H1 (cell line): ENCODE data around the gene NGEF. TPM values are rescaled to one million over a fixed set of nuclear protein-coding genes. Genes with fewer than 3 reads are reported as not detected.

Source experiments
- CTCF ChIA-PET: fragments of 300-600 bp; sonication (Branson Sonifier 250); formaldehyde crosslinking; loops from one replicate; lab custom pipeline; 2021; ENCODE audit not compliant: partially characterized antibody; lab: Charles Lee
- POLR2A ChIA-PET: fragments of 300-600 bp; sonication (Branson Sonifier 250); formaldehyde crosslinking; loops from one replicate; lab custom pipeline; 2021; ENCODE audit warnings: inconsistent platforms; ENCODE audit not compliant: partially characterized antibody; lab: Charles Lee
- DNase-seq, 2 experiments: peaks; one replicate each; pipeline versions ENCODE4 v3.0.0 to v3.0.0-alpha.2; 2010 to 2022; ENCODE audit warnings: low spot score in 2 of 2, low read depth in 1 of 2, mixed read lengths in 1 of 2
- FAIRE-seq: peaks from 2 replicates; lab custom pipeline; 2011; peaks lifted over from hg19 to GRCh38; lab: Jason Lieb, UNC
- H2AFZ ChIP-seq: 2 replicates; pipeline ENCODE4 v1.8.1; 2012; ENCODE audit warnings: low read length, inconsistent platforms
- H2AK5ac ChIP-seq: 2 replicates; pipeline ENCODE4 v1.6.1; 2013; ENCODE audit warnings: low read depth, low read length
- H2BK120ac ChIP-seq: replicated peaks from 2 replicates; pipeline ENCODE3; 2013; ENCODE audit warnings: low read depth, low read length, inconsistent platforms
- H2BK12ac ChIP-seq: 2 replicates; pipeline ENCODE4 v1.6.1; 2013; ENCODE audit warnings: low read depth, low read length
- H2BK15ac ChIP-seq: 2 replicates; pipeline ENCODE4 v1.6.1; 2013; ENCODE audit warnings: low read length
- H2BK20ac ChIP-seq: 2 replicates; pipeline ENCODE4 v1.6.1; 2013; ENCODE audit warnings: low read length
- H2BK5ac ChIP-seq: 2 replicates; pipeline ENCODE4 v1.6.1; 2013; ENCODE audit warnings: low read depth, low read length
- H3K14ac ChIP-seq: 2 replicates; pipeline ENCODE4 v1.6.1; 2013; ENCODE audit warnings: inconsistent platforms; ENCODE audit not compliant: insufficient read length
- H3K18ac ChIP-seq: 2 replicates; pipeline ENCODE4 v1.6.1; 2013; ENCODE audit warnings: low read length; ENCODE audit errors: extremely low read depth
- H3K23ac ChIP-seq: 2 replicates; pipeline ENCODE4 v1.6.1; 2013; ENCODE audit warnings: inconsistent platforms; ENCODE audit not compliant: insufficient read length
- H3K23me2 ChIP-seq: 2 replicates; pipeline ENCODE4 v1.6.1; 2013; ENCODE audit warnings: low read depth, low read length
- H3K27ac ChIP-seq: 2 replicates; pipeline ENCODE4 v1.6.1; 2011; ENCODE audit warnings: low read depth, low read length, inconsistent platforms
- H3K27me3 ChIP-seq, 4 experiments: replicated peaks in 1 of 4; 1 replicate in 1 of 4; 2 replicates in 3 of 4; pipeline versions ENCODE4 v1.6.1 to v1.8.1; 2011 to 2013; ENCODE audit warnings: low read length in 3 of 4, mild to moderate bottlenecking in 3 of 4, inconsistent platforms in 2 of 4, mixed read lengths in 2 of 4, moderate library complexity in 1 of 4; ENCODE audit not compliant: control insufficient read depth in 3 of 4, insufficient read depth in 3 of 4; ENCODE audit errors: extremely low read depth in 1 of 4
- H3K36me3 ChIP-seq, 4 experiments: 2 replicates each; pipeline versions ENCODE4 v1.6.1 to v1.8.1; 2011 to 2013; ENCODE audit warnings: mild to moderate bottlenecking in 4 of 4, low read length in 3 of 4, moderate library complexity in 2 of 4, control low read depth in 1 of 4, inconsistent platforms in 1 of 4; ENCODE audit not compliant: insufficient read depth in 4 of 4, control insufficient read depth in 2 of 4
- H3K4ac ChIP-seq: replicated peaks from 2 replicates; pipeline ENCODE3; 2013; ENCODE audit warnings: low read length, low read depth, mixed read lengths, inconsistent platforms; ENCODE audit not compliant: insufficient read length
- H3K4me1 ChIP-seq, 4 experiments: replicated peaks in 1 of 4; 1 replicate in 1 of 4; 2 replicates in 3 of 4; pipeline versions ENCODE4 v1.6.1 to v1.8.1; 2011 to 2013; ENCODE audit warnings: low read length in 3 of 4, inconsistent platforms in 2 of 4, mixed read lengths in 1 of 4; ENCODE audit not compliant: insufficient read depth in 4 of 4, control insufficient read depth in 3 of 4
- H3K4me2 ChIP-seq, 2 experiments: 2 replicates each; pipeline versions ENCODE4 v1.6.1 to v1.8.1; 2011 to 2013; ENCODE audit warnings: low read depth in 2 of 2, low read length in 2 of 2, control low read depth in 1 of 2, inconsistent platforms in 1 of 2, mild to moderate bottlenecking in 1 of 2; ENCODE audit not compliant: insufficient read depth in 1 of 2
- H3K4me3 ChIP-seq, 4 experiments: fragments of 200-600, 300-600 bp in 1 of 4; sonication (generic), shearing (Covaris generic), sonication (Bioruptor Twin) in 1 of 4; 2 replicates each; pipeline versions ENCODE4 v1.5.1 to v1.8.1; 2011 to 2016; ENCODE audit warnings: low read length in 4 of 4, low read depth in 3 of 4, control low read depth in 2 of 4, inconsistent platforms in 2 of 4, mild to moderate bottlenecking in 2 of 4, mixed read lengths in 1 of 4, moderate library complexity in 1 of 4; ENCODE audit not compliant: insufficient read depth in 2 of 4; ENCODE audit errors: extremely low read depth in 1 of 4
- H3K56ac ChIP-seq: replicated peaks from 2 replicates; pipeline ENCODE3; 2013; ENCODE audit warnings: low read depth, mild to moderate bottlenecking, mixed read lengths, low read length, inconsistent platforms; ENCODE audit not compliant: insufficient read length
- H3K79me1 ChIP-seq: 2 replicates; pipeline ENCODE4 v1.6.1; 2013; ENCODE audit warnings: low read depth, low read length, control low read depth
- H3K79me2 ChIP-seq, 2 experiments: 2 replicates each; pipeline versions ENCODE4 v1.6.1 to v1.8.1; 2012 to 2013; ENCODE audit warnings: low read length in 2 of 2, mild to moderate bottlenecking in 2 of 2, inconsistent platforms in 1 of 2; ENCODE audit not compliant: insufficient read depth in 2 of 2, control insufficient read depth in 1 of 2
- H3K9ac ChIP-seq, 4 experiments: replicated peaks in 1 of 4; 1 replicate in 1 of 4; 2 replicates in 3 of 4; pipeline versions ENCODE4 v1.6.1 to v1.8.1; 2011 to 2013; ENCODE audit warnings: low read depth in 3 of 4, low read length in 3 of 4, control low read depth in 2 of 4, mild to moderate bottlenecking in 2 of 4, moderate library complexity in 2 of 4, inconsistent platforms in 1 of 4; ENCODE audit errors: extremely low read depth in 1 of 4
- H3K9me3 ChIP-seq, 2 experiments: 2 replicates each; pipeline versions ENCODE4 v1.6.1 to v1.8.1; 2012 to 2013; ENCODE audit warnings: mild to moderate bottlenecking in 2 of 2, moderate library complexity in 2 of 2, control low read depth in 1 of 2, inconsistent platforms in 1 of 2, low read depth in 1 of 2, low read length in 1 of 2, mixed read lengths in 1 of 2; ENCODE audit not compliant: insufficient read depth in 2 of 2
- H4K20me1 ChIP-seq, 2 experiments: replicated peaks in 1 of 2; 2 replicates each; pipeline versions ENCODE3 to v1.8.1; 2011 to 2013; ENCODE audit warnings: inconsistent platforms in 2 of 2, low read length in 2 of 2, mild to moderate bottlenecking in 1 of 2; ENCODE audit not compliant: insufficient read depth in 2 of 2, control insufficient read depth in 1 of 2
- H4K5ac ChIP-seq: 2 replicates; pipeline ENCODE4 v1.6.1; 2013; ENCODE audit warnings: low read length, low read depth, mixed read lengths, inconsistent platforms; ENCODE audit not compliant: insufficient read length
- H4K8ac ChIP-seq: 2 replicates; pipeline ENCODE4 v1.8.0; 2013; ENCODE audit warnings: mild to moderate bottlenecking, moderate library complexity, low read length, inconsistent platforms; ENCODE audit not compliant: insufficient read depth; ENCODE audit errors: extremely low read depth
- H4K91ac ChIP-seq: replicated peaks from 2 replicates; pipeline ENCODE3; 2013; ENCODE audit warnings: low read length, mixed read lengths, inconsistent platforms; ENCODE audit not compliant: insufficient read length
- BRCA1 ChIP-seq: IDR thresholded peaks from 2 replicates; pipeline ENCODE4 v1.6.1; 2012; ENCODE audit warnings: low read depth, low read length, improper control_type of control experiment
- CHD1 ChIP-seq: IDR thresholded peaks from 2 replicates; pipeline ENCODE4 v1.6.1; 2012; ENCODE audit warnings: low read depth, low read length, improper control_type of control experiment
- GABPA ChIP-seq: IDR thresholded peaks from 2 replicates; pipeline ENCODE4 v1.6.1; 2011; ENCODE audit warnings: mild to moderate bottlenecking, low read length, moderate library complexity, borderline replicate concordance; ENCODE audit not compliant: insufficient read depth
- NANOG ChIP-seq: IDR thresholded peaks from 2 replicates; pipeline ENCODE4 v1.6.1; 2011; ENCODE audit warnings: low read length, low read depth, mild to moderate bottlenecking, inconsistent platforms; ENCODE audit not compliant: insufficient read depth, poor library complexity, severe bottlenecking
- RAD21 ChIP-seq, 2 experiments: IDR thresholded peaks in 1 of 2; conservative IDR thresholded peaks in 1 of 2; 2 replicates each; pipeline ENCODE4 v1.6.1; 2011; ENCODE audit warnings: low read depth in 2 of 2, low read length in 2 of 2, improper control_type of control experiment in 1 of 2, inconsistent platforms in 1 of 2, mild to moderate bottlenecking in 1 of 2, moderate library complexity in 1 of 2
- WGBS, 2 experiments: shearing (Covaris generic) in 1 of 2; methylation state at CpG; one replicate each; pipeline versions ENCODE4 v1.1.6 to v1.1.7; 2013 to 2015; ENCODE audit warnings: low lambda C conversion rate in 2 of 2, mixed read lengths in 2 of 2, inconsistent platforms in 1 of 2, low coverage in 1 of 2, missing lambda C conversion rate in 1 of 2; ENCODE audit not compliant: insufficient replicate concordance in 2 of 2, insufficient coverage in 1 of 2, insufficient read length in 1 of 2; ENCODE audit errors: extremely low coverage in 1 of 2, missing lambda C conversion rate in 1 of 2; 5-methylcytosine and 5-hydroxymethylcytosine counted together
- polyA plus RNA-seq, 7 experiments: library from polyadenylated mRNA; depleted of rRNA in 3 of 7; stranded (reverse) in 5 of 7; unstranded in 2 of 7; fragments of >200 nt in 5 of 7; fragments of 200-250 nt in 2 of 7; gene quantifications; 1 replicate in 5 of 7; 2 replicates in 1 of 7; 4 replicates in 1 of 7; pipeline versions ENCODE4 v1.2.1 to v1.2.3, GENCODE V29; 2011 to 2013; ENCODE audit warnings: missing spikeins in 2 of 7, mixed read lengths in 2 of 7
- total RNA-seq: library from RNA; stranded (reverse); fragmentation: NEBNext Ultra II Directional; extraction: Animal tissue kit (Norgen Biotek cat#: 25700); gene quantifications from 2 replicates; pipeline ENCODE4 v1.2.1, GENCODE V29; 2021

Gene NGEF
- total and polyA plus RNA-seq, 2 of the 8 experiments (the other 6 are each of a cell fraction or from before 2014, with no cell fraction given) = 2.7 to 3.2 TPM

DNA sequence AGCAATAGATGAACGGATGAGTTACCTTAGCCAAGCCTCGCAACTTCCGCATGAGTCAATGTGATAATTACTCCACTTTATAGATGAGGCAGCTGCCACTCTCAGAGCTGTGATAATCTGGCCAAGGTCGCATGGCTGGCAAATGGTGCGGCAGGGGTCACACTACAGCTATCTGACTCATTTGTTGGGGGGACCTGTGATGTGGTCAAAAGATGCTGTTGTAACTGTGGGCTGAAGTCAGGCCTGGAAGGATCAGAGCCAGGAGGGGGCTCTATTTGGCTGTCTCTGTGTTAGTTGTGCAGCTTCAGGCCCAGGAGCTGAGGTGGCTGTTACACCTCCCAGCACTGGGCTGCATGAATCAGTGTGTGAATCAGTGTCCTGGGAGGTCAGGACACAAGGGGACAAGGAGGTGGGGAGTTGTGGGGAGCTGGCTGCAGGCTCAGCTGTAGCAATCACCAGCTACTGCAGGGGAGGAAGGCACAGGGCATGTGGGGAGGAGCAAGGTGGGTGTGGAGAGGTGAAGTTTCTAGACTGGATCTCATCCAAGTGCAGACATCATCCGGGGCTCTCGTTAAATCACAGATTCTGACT is 33.1 kb downstream of the NGEF start:
- CTCF ChIA-PET = interaction anchor here (0.6 to 10.9 kb wide), 19 partner anchors 7 to 378 kb away, joined by 3 to 70 read pairs (median 4); partner anchors contain the start of genes ATG16L1, INPP5D and NEU2
- no peaks in the 10 kb centered on the region for H3K79me2 ChIP-seq
- no peaks in the 10 kb centered on the region for H3K79me1 ChIP-seq
- no peak overlapping the region for H2BK20ac ChIP-seq
- no peak overlapping the region; the same call in 1 of the 2 replicates for H4K8ac ChIP-seq
- H3K14ac ChIP-seq = no peak overlapping the region
- WGBS, 2 experiments = 88% methylated on average over 7 of the region's 7 CpGs; no CpG with 5 or more reads in 1 of the 2 experiments
- H3K9me3 ChIP-seq = no peaks in the 10 kb centered on the region
- no peaks in the 10 kb centered on the region for H4K20me1 ChIP-seq
- no peak overlapping the region for H3K56ac ChIP-seq
- no peak overlapping the region; the same call in 1 of the 2 replicates for H2BK12ac ChIP-seq
- DNase-seq (no peak), FAIRE-seq (no peak)
- POLR2A ChIA-PET = interaction anchor here (0.6 to 0.7 kb wide), 2 partner anchors 79 to 586 kb away, joined by 3 read pairs; partner anchors contain the start of gene USP40
- no peak overlapping the region; the same call in 1 of the 2 replicates for H3K18ac ChIP-seq
- H2BK5ac ChIP-seq = no peak overlapping the region
- peak overlapping the region; percentile 72 for H4K91ac ChIP-seq
- H3K23ac ChIP-seq = no peak overlapping the region
- no peaks in the 10 kb centered on the region; a peak in 1 of 7 replicates for H3K27me3 ChIP-seq
- peak overlapping the region; percentile 58 for H2BK120ac ChIP-seq
- no peaks in the 10 kb centered on the region for H3K36me3 ChIP-seq
- H2AFZ ChIP-seq = no peak overlapping the region
- no peak overlapping the region for H3K27ac ChIP-seq
- H3K23me2 ChIP-seq = no peaks in the 10 kb centered on the region
- H2BK15ac ChIP-seq = no peak overlapping the region
- peaks cover 0 to 14% (median 7%) of the 10 kb centered on the region in 4 experiments; a peak in 5 of 7 replicates for H3K4me1 ChIP-seq
- no peak overlapping the region for H3K4me2 ChIP-seq
- H3K4me3 ChIP-seq = no peak overlapping the region
- TF ChIP-seq CHD1 (no peak), GABPA (no peak), RAD21 (IDR thresholded peaks at IDR 0.05 in 1 of 2, conservative IDR thresholded peaks at IDR 0.05 in 1 of 2; ENCODE audit: low read depth in 2 of 2, low read length in 2 of 2) (peak in 1 of 2 experiments; percentile 34; a peak in 2 of 4 replicates), NANOG (no peak), BRCA1 (no peak)
- no peak overlapping the region for H3K9ac ChIP-seq
- H4K5ac ChIP-seq = no peak overlapping the region
- no peak overlapping the region for H3K4ac ChIP-seq
- H2AK5ac ChIP-seq = no peak overlapping the region
